GM12801 (cell line): ENCODE measurements around the gene KRTAP10-6.

Experiments used
- CTCF ChIP-seq: IDR thresholded peaks from one replicate; pipeline ENCODE4 v1.5.1; 2011; ENCODE audit warnings: control low read depth; ENCODE audit not compliant: insufficient read length; ENCODE audit errors: extremely low read depth

The KRTAP10-6 gene

GRCh38 chr21:44548381-44548780 is 43.9 kb downstream of the KRTAP10-6 start:
- no peak for TF ChIP-seq CTCF

- TF ChIP-seq CTCF = no peak
Observed at GRCh38 chr21:44547656-44548331, 44.5 kb downstream of the KRTAP10-6 start.

- TF ChIP-seq CTCF = no peak
Observed at GRCh38 chr21:44544566-44544965, 47.7 kb downstream of the KRTAP10-6 start.

- TF ChIP-seq CTCF = no peak
Observed at GRCh38 chr21:44542716-44543115, 49.6 kb downstream of the KRTAP10-6 start.
